Right renal cortex interstitium (tissue), 3 donors: Measurements from ENCODE around the gene CHRNA1. TPM values are rescaled to one million over a fixed set of nuclear protein-coding genes. Genes with fewer than 3 reads are reported as not detected.

ENCODE experiments used
- DNase-seq, 3 donors: peaks; one replicate each; pipeline ENCODE4 v3.0.0-alpha.2; 2013; ENCODE audit warnings: low read depth in 3 of 3, low spot score in 2 of 3
- polyA plus RNA-seq, 3 donors: library from polyadenylated mRNA; unstranded; fragments of 120-200 nt; gene quantifications; one replicate each; pipeline ENCODE4 v1.2.1, GENCODE V29; 2013; ENCODE audit not compliant: insufficient read length in 3 of 3

CHRNA1 gene
- polyA plus RNA-seq = 1 to 10 TPM; 2.7 to 5.2 (median 3.7) TPM

DNA sequence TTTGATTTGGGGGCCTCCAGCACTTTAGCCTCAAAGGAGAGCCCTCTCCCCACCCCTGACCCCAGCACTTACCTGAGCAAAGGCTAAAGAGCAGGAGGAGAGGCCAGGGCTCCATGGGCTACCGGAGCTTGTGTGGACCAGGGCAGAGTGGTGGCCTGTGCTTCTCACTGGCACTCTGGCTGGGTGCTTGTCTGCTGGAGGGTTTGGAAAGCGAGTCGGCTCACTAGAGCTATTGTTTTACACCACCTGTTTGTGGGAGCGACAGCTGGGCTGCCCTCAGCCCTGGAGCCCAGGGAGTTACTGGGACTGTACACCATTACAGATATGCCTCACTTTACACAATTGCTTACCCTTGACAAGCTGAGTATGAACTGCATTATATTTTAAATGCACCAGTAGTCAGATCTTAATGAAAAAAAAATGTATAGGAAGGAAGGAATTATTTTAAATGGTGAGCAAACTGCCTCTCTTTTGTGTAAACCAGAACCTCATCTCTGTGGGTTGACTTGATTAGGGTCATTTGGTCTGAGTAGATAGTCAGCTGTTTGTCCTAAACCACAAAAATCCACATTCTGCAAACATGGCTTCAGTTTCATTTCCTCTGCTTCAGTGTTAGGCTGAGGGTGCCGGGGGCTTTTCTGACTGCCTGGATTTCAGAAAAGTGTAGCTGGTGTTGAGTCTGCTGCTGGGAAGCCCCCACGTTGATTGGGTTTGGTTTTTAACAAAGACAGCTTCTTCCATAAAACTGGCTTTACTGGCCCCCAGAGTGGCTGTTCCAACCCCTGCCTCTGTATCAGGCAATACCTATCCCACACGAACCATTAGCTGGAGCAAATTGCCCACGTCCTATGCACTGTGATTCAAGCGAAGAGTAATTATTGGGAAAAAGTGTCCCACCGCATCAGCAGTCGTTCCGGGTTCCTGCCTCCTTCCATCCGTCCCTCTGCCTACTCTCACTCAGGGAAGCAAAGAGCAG lies at the start of gene CHRNA1:
Gene CHRNA1 (minus strand): TSS at position 193 of the 976 bp plus-strand sequence. CDS start 78 bp downstream, at position 115.
- DNase-seq = no peak

DNA sequence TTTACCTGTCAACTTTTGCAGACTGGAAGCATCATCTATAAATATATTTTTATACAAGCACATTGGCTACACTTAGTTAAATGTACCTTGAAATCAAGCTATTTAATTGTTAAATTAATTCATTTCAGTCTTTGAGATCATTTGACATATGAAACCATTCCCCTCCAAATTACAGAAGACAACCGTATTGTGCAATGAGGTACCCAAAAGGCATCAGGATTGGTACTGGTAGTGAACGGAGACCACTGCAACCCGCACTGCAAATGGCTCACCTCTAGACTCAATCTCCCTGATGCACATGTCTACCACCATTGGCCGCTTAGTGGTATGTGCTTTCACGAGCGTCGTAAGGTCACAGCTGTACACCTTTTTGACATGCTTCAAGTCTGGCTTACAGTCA lies 47.8 kb upstream of the CHRNA1 start:
- DNase-seq = no peak

DNA sequence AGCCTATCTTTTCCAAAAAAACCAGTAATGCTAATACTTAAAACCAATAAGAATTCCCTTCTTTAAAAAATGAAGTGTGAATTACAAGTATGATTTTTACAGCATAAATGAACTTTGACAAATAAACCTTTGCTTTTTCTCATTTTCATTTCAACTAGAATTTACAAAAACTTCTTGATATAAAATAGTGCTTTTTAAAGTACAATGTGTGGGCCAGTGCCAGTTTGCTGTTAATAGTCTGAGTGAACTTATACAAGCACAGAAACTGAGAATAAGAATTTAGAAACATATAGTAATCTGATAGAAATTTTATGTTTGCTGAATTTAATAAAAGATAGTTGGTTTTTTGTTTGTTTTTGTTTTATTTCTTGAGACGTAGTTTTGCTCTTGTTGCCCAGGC lies 43.7 kb upstream of the CHRNA1 start:
- no peak for DNase-seq

DNA sequence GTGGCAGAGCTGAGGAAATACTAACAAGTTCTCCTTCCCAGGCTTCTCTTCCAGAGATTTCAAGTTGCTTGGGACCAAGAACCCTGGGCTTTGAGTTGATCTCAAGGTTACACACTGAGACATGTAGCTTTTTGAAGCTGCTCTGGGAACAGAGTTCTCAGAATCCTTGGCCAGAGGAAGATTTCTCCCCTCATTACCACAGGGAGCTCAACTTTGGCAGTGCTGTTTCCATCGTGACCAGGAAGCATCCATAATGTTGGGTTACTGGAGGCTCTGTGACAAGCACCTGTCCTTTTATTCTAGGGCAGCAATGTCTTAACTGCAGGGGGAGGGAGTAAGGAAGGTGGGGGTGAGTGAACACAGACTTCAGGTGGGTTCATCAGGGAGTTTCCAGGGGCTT lies 41.5 kb upstream of the CHRNA1 start:
- DNase-seq = no peak

DNA sequence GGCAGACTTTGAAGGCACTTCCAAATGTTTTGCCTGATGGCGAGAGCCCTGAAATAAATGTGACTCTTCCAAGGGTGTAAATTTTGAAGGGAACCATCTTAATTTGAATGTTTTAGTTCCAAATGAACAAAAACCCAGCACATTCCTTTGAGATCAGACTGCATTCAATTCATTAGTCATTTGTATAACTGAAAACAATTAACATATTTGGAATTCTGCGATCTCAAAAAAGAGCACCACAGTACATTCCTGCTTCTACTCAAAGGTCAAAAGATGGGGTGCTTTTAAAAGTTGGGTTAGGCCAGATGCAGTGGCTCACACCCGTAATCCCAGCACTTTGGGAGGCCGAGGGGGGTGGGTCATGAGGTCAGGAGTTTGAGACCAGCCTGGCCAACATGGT lies 38.2 kb upstream of the CHRNA1 start:
- DNase-seq = no peak

DNA sequence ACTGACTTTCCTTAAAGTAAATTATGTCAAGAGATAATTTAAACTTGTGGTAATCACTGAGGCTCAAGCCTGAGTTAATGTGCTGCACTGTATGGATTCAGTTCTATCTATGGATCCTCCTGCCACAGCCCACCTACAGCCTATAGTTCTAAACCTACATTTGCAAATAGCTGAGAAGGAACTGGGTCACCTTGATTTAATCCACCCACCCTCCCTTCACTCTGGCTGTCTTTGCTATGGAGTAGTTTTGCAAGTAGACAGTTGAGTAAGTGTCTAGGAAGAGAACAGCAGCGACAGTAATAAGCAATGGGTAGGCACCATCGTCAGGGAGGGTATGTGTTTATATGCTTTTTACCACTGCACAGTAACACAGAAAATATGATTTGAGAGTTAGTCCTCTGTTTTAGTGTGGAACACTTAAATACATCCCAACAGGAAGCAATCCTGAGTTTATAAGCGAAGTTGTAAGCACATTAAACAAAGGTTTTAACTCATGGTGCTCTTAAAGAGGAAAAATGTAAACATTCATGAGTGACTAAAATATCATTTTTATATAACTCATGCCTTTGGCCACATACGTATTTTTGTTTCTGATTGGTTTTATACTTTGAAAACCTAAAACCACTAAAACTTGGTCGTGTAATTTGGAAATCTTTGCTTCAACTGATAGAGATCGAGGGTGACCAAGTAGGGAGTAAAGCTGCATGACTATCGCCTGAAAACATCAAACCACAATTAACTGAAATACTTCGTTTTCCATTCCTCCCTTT lies 36.3 kb upstream of the CHRNA1 start:
- DNase-seq = no peak

DNA sequence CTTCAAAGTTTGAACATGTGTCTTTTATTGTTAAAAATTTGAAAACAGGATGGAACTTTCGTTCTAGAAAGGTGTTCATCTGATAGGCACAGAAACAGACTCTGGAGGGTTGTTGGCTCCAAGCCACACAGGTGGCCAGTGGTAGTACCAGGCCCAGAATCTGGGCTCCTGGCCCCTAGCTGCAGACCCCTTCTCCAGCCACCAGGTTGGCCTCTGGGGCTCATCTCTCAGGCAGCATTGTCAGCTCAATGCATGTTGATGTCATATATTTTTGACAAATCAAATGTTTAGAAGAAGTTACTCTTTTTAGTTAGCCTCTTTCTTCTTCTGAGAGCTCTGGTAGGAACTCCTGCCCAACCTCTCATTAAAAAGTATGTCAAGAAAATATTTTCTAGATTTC lies 34.5 kb upstream of the CHRNA1 start:
- no peak for DNase-seq

DNA sequence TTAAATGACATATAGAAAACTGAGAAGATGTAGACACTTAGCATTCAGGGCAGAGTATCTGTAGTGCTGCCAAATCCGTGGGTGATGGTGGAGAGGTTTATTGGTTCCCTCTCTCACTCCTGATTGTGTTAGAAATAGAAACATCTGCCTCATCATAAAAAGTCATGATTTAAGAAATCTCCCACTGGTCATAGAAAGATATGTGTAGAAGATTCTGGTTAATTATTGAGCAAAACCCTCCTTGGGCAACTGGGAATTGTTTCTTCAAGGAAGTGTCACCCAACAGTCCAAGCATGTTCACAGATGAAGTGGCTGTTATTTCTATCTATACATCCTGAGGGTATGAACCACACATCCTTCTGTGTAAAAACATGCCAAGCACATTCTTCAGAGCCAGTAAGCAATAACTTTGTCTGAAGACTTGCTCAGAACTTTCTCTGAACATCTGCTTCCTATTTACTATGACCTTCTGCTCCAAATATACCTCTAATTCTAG lies 33.6 kb upstream of the CHRNA1 start:
- DNase-seq = no peak

DNA sequence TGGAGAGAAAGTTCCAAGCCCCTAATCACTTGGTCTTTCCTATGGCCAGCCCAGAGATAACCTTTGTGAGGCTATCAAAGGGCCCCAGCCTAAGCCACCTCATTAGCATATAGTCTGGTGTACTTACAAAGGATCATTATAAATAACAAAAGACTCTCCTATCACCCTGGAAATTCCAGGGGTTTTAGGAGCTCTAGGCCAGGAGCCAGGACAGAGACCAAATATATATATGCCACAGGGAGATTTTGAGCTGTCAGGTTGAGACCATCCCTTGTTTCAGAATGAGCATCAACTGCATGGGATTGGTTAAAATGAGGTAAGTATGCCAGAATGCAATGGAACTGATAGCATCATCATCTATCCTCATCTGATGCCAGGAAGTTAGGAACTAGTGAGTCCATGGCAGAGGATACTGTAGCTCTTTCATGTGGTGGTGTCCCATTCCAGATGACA lies 32.1 kb upstream of the CHRNA1 start:
- DNase-seq = no peak

DNA sequence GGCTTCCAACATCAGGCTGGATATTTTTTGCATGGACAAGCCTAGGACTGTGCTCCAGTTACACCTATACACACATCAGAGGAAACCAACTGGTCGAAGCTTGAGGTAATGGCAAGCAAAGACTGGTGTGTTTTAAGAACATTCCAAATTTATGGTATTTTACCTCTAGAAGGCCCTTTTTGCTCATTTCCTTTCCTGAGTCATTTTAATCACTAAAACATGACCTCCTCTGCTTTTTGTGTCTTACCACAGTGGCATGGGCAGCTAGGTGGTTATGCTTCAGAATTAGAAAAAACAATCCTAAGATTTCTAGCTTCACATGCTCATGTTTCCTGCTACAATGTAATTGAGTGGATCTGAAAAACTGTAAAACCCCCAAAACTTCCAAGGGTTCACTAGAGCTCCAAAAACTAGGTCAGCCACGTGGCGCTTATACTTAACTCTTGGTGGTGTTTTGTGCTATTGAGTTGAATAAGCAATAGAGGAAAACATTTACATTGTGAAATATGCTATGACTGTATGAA lies 30.6 kb upstream of the CHRNA1 start:
- DNase-seq = no peak

DNA sequence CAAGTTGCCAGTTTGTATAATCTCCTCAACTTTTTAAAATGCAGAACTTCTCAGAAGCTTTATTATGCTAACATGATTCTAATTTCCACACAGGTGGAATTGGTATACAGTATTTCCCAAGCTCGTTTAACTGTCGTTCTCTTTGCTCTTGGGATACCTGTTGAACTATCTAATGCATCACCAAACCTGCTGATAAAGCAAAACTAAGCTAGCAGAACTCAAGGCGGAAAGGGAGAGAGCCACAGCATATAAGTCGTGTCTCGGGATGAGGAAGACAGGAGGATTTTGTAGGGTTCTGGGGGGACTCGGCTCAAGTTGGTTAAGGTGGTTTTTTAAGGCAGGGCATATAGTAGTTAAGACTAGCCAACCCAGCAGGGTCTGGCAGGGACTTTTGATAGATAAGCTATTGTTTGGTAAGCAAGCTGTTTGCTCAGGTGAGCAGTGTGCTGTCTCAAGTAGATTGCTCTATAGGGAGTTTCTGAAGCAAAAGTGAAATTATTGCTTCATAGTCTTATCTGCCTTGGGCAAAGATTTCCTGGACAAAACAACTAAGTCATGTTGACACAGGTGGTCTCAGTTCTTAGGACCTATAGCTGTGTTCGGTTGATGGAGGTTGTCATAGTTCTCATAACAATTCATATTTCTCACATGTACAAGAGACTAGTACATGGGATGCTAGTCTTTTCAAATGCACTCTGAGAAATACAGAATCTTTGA lies 28.2 kb upstream of the CHRNA1 start:
- no peak for DNase-seq

DNA sequence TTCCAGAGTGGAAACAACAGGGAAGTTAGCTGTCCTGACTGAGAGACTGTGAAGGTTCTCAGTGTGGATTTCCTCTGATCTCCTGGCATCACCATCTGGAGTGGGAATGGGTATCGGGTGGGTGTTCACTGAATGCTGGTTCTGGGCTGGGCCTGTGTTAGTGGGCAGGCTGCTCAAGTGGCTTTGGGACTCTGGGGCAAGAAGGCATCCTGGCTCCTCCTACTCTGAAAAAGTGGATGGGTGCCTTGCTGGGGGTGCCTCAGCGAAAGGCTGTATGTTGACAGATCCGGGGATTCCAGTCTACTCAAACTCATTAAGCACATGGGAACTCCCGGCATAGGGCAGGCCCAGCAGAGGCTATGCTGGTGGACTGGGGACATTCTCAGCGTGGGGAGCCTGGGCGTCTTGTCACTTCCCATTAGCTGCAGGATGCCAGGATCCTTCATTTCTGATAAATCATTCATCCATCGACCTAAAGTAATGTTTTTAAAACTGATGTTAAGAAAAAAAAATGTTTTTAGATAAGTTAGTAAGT lies 27.5 kb upstream of the CHRNA1 start:
- no peak for DNase-seq

DNA sequence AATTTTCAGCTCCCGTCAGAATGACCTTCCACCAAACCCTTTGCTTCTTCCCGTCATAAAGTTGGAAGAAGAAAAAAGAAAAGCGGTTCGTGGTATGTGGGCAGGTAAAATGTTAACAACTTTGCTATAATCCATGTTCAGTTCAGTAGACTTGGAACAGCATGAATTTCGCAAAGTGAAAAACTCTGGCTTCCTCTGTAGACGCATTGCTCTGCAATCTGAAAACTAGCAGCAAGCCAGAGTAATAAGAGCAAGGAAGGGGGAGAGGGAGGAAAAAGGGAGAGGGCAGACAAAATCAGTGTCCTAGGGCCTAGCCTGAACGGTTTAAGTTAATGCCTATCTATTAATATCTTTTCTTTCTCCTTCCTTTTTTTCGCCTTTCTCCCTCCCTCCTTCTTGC lies 26.7 kb upstream of the CHRNA1 start:
- no peak for DNase-seq

DNA sequence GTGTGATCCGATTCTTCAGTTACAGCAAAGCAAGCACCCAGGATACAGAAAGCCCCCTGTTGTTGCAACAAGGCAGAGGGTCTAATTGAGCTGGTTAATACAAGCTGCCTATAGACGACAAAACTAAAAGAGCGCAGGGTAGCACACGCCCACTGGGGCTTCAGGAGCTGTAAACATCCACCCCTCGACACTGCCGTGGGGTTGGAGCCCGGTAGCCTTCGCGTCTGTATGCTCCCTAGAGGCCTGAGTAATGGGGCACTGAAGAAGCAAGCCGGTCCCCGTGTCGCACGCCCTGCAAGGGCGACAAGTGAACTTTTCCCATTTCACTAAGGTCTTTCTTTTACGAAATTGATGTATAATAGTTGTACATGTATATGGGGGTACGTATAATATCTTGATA lies 24.7 kb upstream of the CHRNA1 start:
- no peak for DNase-seq

DNA sequence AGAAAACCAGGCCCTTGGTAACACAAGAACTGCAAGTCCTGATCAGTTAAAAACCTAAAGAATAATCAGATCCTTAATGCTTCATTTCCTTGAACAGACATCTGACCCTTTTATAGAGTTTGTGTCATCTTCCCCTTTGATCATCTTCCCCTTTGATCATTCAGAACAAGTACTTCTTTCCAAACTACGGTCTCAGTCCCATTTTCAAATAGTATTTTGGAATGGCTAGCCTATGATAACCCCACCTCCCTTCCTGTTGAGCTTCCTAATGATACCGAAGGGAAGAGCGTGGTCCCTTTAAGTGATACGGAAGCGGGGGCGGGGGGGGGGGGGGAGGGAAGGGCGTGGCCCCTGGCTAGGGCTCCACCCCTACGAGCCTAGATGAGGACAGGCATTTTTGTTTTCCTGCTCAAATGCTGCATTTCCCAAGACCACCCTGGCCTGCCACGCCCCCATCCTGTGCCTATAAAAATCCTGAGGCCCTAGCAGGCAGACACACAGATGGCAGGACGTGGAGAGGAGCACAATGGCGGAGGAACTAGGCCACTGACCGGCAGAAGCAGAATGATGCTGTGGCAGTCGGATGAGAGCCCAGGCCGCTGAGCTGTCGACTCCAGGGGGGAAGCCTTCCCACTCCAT lies 24.1 kb upstream of the CHRNA1 start:
- DNase-seq = no peak

DNA sequence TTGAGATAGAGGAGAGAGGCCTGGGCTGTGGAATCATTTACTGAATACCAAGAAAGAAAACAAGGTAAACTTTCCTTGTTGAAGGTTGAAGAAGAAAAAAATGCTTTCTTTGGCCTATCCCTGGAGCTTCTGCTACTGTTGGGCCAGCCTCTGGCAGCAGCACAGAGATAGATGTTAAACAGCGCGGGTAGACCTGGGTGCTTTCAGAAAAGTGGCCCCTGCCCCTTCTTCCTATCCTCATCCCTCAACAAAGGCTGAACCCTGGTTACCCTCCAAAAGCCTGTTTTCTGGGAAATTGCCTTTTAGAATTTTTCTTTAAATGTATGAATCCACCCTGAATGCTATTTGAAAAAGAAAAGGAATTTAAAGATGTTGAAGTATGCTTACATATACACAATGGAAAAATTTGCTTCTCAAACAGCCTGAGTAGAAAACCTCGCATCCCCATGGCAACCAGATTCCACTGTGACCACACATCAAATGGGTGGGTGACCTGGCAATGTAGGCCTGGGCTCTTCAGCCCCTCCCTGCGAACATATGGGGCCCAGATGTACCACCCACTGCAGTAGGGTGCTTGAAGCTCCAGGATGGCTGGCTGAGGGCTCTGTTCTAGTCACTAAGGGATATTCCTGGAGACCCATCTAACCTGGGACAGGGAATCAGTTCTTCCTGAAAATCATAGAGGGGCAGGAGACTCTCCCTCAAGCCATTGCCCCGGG lies 23.4 kb upstream of the CHRNA1 start:
- no peak for DNase-seq

DNA sequence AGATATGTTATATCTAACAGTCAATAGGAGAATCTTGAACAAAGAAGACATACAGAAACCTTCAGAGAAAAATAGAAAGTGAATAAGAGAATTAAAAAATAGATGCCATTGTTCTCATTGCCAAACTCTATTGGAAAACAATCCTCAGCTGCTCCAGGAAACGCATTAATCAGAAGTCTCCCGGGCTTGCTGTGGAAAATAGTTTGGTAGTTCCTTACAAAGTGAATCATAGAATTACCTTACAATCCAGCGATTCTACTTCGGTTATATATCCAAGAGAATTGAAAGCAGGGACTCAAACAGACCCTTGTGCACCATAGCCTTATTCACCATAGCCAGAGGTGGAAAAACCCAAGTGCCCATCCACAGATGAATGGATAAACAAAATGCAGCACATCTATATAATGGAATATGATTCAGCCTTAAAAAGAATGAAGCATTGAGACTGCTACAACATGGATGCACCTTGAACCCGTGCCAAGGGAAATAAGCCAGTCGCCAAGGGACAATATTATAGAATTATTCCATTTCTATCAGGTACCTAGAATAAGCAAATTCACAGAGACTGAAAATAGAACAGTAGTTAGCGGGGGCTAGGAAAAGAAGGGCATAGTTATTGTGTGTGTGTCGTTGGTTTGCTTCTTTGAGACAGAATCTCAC lies 21.9 kb upstream of the CHRNA1 start:
- no peak for DNase-seq

DNA sequence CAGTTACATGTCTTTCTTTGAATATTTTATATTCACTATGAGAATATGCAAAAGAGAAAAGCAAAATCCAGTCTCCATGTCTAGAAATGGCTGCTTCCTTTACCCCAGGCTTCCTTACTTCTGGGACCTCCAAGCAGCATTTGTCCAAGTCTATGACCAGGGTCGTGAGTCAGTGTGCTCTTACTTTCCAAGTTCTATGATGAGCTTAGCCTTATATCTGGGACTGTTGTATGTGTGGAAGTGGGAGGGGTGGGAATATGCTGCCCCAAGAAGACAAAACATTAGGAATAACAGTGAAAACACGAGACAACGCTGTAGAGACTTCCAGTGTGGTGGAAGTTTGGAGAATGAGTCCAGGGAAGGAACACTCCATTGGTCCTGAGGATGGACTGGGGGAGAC lies 21.2 kb upstream of the CHRNA1 start:
- no peak for DNase-seq

DNA sequence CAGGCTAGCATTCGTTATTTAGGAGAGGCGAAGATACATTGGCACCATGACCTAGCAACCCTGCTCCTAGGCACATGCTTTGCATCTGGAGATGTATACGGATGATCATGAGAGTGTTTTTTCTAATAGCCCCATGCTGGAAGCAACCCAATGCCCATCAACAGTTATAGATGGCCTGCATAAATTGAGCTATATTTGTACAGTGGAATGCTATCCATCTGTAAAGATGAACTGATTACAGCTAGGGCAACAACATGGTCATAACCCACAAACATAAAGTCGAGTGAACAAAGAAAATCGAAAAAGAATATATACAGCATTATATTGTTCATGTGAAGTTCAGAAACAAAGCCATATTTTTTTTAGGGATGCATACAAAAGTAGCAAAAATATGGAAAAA lies 20.6 kb upstream of the CHRNA1 start:
- no peak for DNase-seq
